CD4-positive, alpha-beta T cell (primary cell): ENCODE data around the gene CEP131. TPM values are rescaled to one million over a fixed set of nuclear protein-coding genes. Genes with fewer than 3 reads are reported as not detected.
"Not testable (repeated sequence)": the region's sequence is repeated elsewhere in the genome, so short reads cannot be mapped to it uniquely, and the experiment has no call there.

Experiments used
- ATAC-seq: fragments of 200-7000 bp; cut with Tn5 transposase; one replicate; pipeline ENCODE4 v1.10.0; 2022; ENCODE audit warnings: mild to moderate bottlenecking; ENCODE audit not compliant: poor library complexity
- CTCF ChIA-PET: fragments of 350-600 bp; sonication (Branson Sonifier 250); formaldehyde crosslinking; loops from one replicate; lab custom pipeline; 2021; ENCODE audit warnings: antibody characterized with exemption, inconsistent platforms; lab: Charles Lee
- POLR2A ChIA-PET: fragments of 350-600 bp; sonication (Branson Sonifier 250); formaldehyde crosslinking; loops from one replicate; lab custom pipeline; 2021; ENCODE audit warnings: antibody characterized with exemption, inconsistent platforms; lab: Charles Lee
- DNase-seq, 14 experiments: peaks; one replicate each; pipeline ENCODE4 v3.0.0-alpha.2; 2013 to 2020; ENCODE audit warnings: mixed read lengths in 2 of 14
- H3K27ac ChIP-seq, 2 donors: one replicate each; pipeline versions ENCODE4 v1.5.1 to v1.7.0; 2013; ENCODE audit warnings: low read length in 2 of 2, low read depth in 1 of 2, mild to moderate bottlenecking in 1 of 2
- H3K27me3 ChIP-seq, 2 experiments: 1 replicate in 1 of 2; 2 replicates in 1 of 2; pipeline versions ENCODE4 v1.6.1 to v1.7.0; 2013; ENCODE audit warnings: low read length in 2 of 2, control low read depth in 1 of 2, mild to moderate bottlenecking in 1 of 2, moderate library complexity in 1 of 2; ENCODE audit not compliant: insufficient read depth in 2 of 2, control insufficient read depth in 1 of 2
- H3K36me3 ChIP-seq: one replicate; pipeline ENCODE4 v1.6.1; 2013; ENCODE audit warnings: low read length, control low read depth; ENCODE audit not compliant: insufficient read depth
- H3K4me1 ChIP-seq: one replicate; pipeline ENCODE4 v1.6.1; 2013; ENCODE audit warnings: low read length, control low read depth; ENCODE audit not compliant: insufficient read depth
- H3K4me3 ChIP-seq: one replicate; pipeline ENCODE4 v1.5.1; 2013; ENCODE audit warnings: mild to moderate bottlenecking, low read length, moderate library complexity
- H3K9me3 ChIP-seq, 2 experiments: 1 replicate in 1 of 2; 2 replicates in 1 of 2; pipeline versions ENCODE4 v1.6.1 to v1.7.0; 2013; ENCODE audit warnings: low read length in 2 of 2, mild to moderate bottlenecking in 2 of 2, control low read depth in 1 of 2, moderate library complexity in 1 of 2; ENCODE audit not compliant: control insufficient read depth in 1 of 2, insufficient read depth in 1 of 2
- H3K27ac Mint-ChIP-seq: one replicate; pipeline ENCODE4 v1.8.0; 2020; ENCODE audit warnings: mixed read lengths
- H3K27me3 Mint-ChIP-seq: one replicate; pipeline ENCODE4 v1.8.0; 2021; ENCODE audit warnings: mixed read lengths
- H3K36me3 Mint-ChIP-seq: one replicate; pipeline ENCODE4 v1.8.0; 2021; ENCODE audit warnings: low read depth, mixed read lengths
- H3K4me1 Mint-ChIP-seq: one replicate; pipeline ENCODE4 v1.8.0; 2021; ENCODE audit warnings: low read depth, mixed read lengths
- H3K4me3 Mint-ChIP-seq: one replicate; pipeline ENCODE4 v1.8.0; 2020; ENCODE audit warnings: mild to moderate bottlenecking, mixed read lengths
- H3K9me3 Mint-ChIP-seq: one replicate; pipeline ENCODE4 v1.8.0; 2020; ENCODE audit warnings: mixed read lengths
- CTCF ChIP-seq: fragments of 200-600 bp; IDR thresholded peaks from one replicate; pipeline ENCODE4 v1.8.0; 2022; ENCODE audit warnings: antibody characterized with exemption, mild to moderate bottlenecking
- intact Hi-C, 2 experiments: fragments of 100-400 bp; cut with DNase I in 1 of 2; cut with micrococcal nuclease in 1 of 2; formaldehyde crosslinking; loops; one replicate each; pipeline versions ENCODE4 v1.15.1 to v1.9.0; 2023 to 2025; cut with DNase I, micrococcal nuclease
- total RNA-seq, 174 experiments: library from RNA in 2 of 174; stranded (reverse) in 2 of 174; gene quantifications; one replicate each; pipeline ENCODE4 v1.2.3 and lab custom pipeline; 2021 to 2026

Gene CEP131
- total RNA-seq, 2 experiments from 2014 or later, result 11.2 to 12.3 TPM

- no peaks in the 10 kb centered on the region for H3K27me3 Mint-ChIP-seq
- no peak overlapping the region for H3K4me3 Mint-ChIP-seq
- no peaks in the 10 kb centered on the region for H3K9me3 Mint-ChIP-seq
- no peak overlapping the region for H3K27ac ChIP-seq
- H3K4me1 ChIP-seq, result no peaks in the 10 kb centered on the region
- H3K4me3 ChIP-seq, result no peak overlapping the region
- no peaks in the 10 kb centered on the region for H3K27me3 ChIP-seq
- H3K36me3 ChIP-seq, result peaks cover 43% of the 10 kb centered on the region
- no peaks in the 10 kb centered on the region for H3K9me3 ChIP-seq
- no peak for ATAC-seq
- ChIA-PET CTCF (no interaction called here), POLR2A (interaction anchor here (1.4 kb wide), 1 partner anchor 9 kb away, joined by 4 read pairs; the partner anchor contains the start of gene TEPSIN)
- H3K27ac Mint-ChIP-seq, result no peak overlapping the region
- peaks cover 30% of the 10 kb centered on the region for H3K36me3 Mint-ChIP-seq
- intact Hi-C loops, result no loop called here
- peaks cover 13% of the 10 kb centered on the region for H3K4me1 Mint-ChIP-seq
- DNase-seq, result no peak
- TF ChIP-seq CTCF, result no peak
Measured at GRCh38 chr17:81229666-81229920, 6.8 kb upstream of the CEP131 start.

GRCh38 chr17:81228834-81229665 lies 6.3 kb upstream of the CEP131 start:
- Mint-ChIP-seq H3K27ac (no peak overlapping the region), H3K4me1 (peaks cover 12% of the 10 kb centered on the region), H3K36me3 (peaks cover 29% of the 10 kb centered on the region), H3K9me3 (no peaks in the 10 kb centered on the region), H3K4me3 (no peak overlapping the region), H3K27me3 (no peaks in the 10 kb centered on the region)
- ATAC-seq (no peak), DNase-seq (no peak)
- no peak overlapping the region for H3K4me3 ChIP-seq
- no peaks in the 10 kb centered on the region for H3K27me3 ChIP-seq
- ChIA-PET POLR2A (no interaction called here), CTCF (no interaction called here)
- H3K4me1 ChIP-seq, result no peaks in the 10 kb centered on the region
- no peaks in the 10 kb centered on the region for H3K9me3 ChIP-seq
- H3K27ac ChIP-seq, result no peak overlapping the region
- no peak for TF ChIP-seq CTCF
- H3K36me3 ChIP-seq, result peaks cover 43% of the 10 kb centered on the region
- intact Hi-C loops, result no loop called here

GRCh38 chr17:81228420-81228819 lies 5.7 kb upstream of the CEP131 start:
- Mint-ChIP-seq H3K27ac (no peak overlapping the region), H3K27me3 (no peaks in the 10 kb centered on the region), H3K4me1 (peaks cover 18% of the 10 kb centered on the region), H3K4me3 (no peak overlapping the region), H3K9me3 (no peaks in the 10 kb centered on the region), H3K36me3 (peaks cover 29% of the 10 kb centered on the region)
- intact Hi-C loops, result no loop called here
- DNase-seq, result peak in 2 of 14 experiments; percentile 43 to 46
- no peak for ATAC-seq
- peaks cover 5% of the 10 kb centered on the region for H3K4me1 ChIP-seq
- H3K9me3 ChIP-seq, result no peaks in the 10 kb centered on the region
- POLR2A ChIA-PET, result no interaction called here
- CTCF ChIA-PET, result no interaction called here
- H3K27me3 ChIP-seq, result no peaks in the 10 kb centered on the region
- no peak for TF ChIP-seq CTCF
- no peak overlapping the region for H3K27ac ChIP-seq
- peaks cover 41% of the 10 kb centered on the region for H3K36me3 ChIP-seq
- H3K4me3 ChIP-seq, result no peak overlapping the region

- peaks cover 33% of the 10 kb centered on the region for H3K36me3 ChIP-seq
- H3K9me3 Mint-ChIP-seq, CTCF ChIA-PET, H3K27me3 ChIP-seq, H3K4me3 Mint-ChIP-seq, H3K9me3 ChIP-seq, H3K4me1 ChIP-seq, intact Hi-C loops, H3K27ac Mint-ChIP-seq, H3K27ac ChIP-seq, ATAC-seq, H3K4me3 ChIP-seq, H3K27me3 Mint-ChIP-seq: not testable (repeated sequence)
- DNase-seq, result peak in 1 of 14 experiments; percentile 16
- Mint-ChIP-seq H3K36me3 (peaks cover 29% of the 10 kb centered on the region), H3K4me1 (peaks cover 22% of the 10 kb centered on the region)
- POLR2A ChIA-PET, result interaction anchor here (1.6 kb wide), 1 partner anchor 12 kb away, joined by 7 read pairs; the partner anchor contains the start of genes NDUFAF8 and TEPSIN
Measured at GRCh38 chr17:81227630-81228029, 4.9 kb upstream of the CEP131 start.
